Activated T-helper 2 cell treated with anti-CD3 and anti-CD28 coated beads, Interferon-gamma antibody, Interleukin-2, Interleukin-4, amounts not matched to agents 10 μg/mL and 5 μg/mL and 100 μg/mL, durations not matched to agents 14 hours and 24 hours and 36 hours (primary cell): ENCODE results near the gene AMFR. TPM values are rescaled to one million over a fixed set of nuclear protein-coding genes. Genes with fewer than 3 reads are reported as not detected.
A peak's percentile ranks its signal among the peaks of the same experiment; 100 is the strongest.

Experiments
- DNase-seq: peaks from one replicate; pipeline ENCODE4 v3.0.0; 2021; ENCODE audit warnings: low spot score
- H3K27ac Mint-ChIP-seq: one replicate; pipeline ENCODE4 v1.8.0; 2021; ENCODE audit warnings: mixed read lengths
- H3K27me3 Mint-ChIP-seq: one replicate; pipeline ENCODE4 v1.8.0; 2021; ENCODE audit warnings: low read depth, mixed read lengths
- H3K36me3 Mint-ChIP-seq: one replicate; pipeline ENCODE4 v1.8.0; 2021; ENCODE audit warnings: low read depth, mixed read lengths
- H3K4me1 Mint-ChIP-seq: one replicate; pipeline ENCODE4 v1.8.0; 2021; ENCODE audit warnings: low read depth, mixed read lengths
- H3K4me3 Mint-ChIP-seq: one replicate; pipeline ENCODE4 v1.8.0; 2021; ENCODE audit warnings: low read depth, mild to moderate bottlenecking, moderate library complexity, mixed read lengths
- H3K9me3 Mint-ChIP-seq: one replicate; pipeline ENCODE4 v1.8.0; 2021; ENCODE audit warnings: mixed read lengths
- intact Hi-C: fragments of 100-400 bp; cut with micrococcal nuclease; formaldehyde crosslinking; loops from one replicate; pipeline ENCODE4 v1.15.1; 2023
- total RNA-seq: library from RNA; stranded (reverse); gene quantifications from 2 replicates; pipeline ENCODE4 v1.2.3, GENCODE V29; 2022

Gene AMFR
- total RNA-seq, 1 donor from 2014 or later: 58.8 TPM

DNA sequence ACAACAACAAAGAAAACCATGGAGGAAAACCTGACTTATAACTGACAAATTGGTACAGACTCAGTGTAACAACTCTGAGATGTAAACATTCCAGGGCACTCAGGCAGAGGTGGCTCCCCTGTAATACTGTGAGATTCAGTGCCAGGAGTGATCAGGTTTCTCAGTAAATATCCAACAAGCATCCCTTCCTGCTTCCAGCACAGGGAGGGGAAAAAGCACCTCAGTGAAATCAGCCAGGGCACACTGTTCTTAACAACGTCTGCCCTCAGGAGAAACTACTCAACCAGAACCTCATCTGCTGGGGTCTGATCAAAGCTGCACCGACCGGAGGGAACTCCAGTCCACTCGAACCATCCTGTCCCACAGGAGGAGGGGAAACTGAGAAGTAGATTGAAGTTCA is 52.3 kb downstream of the AMFR start:
- no peak overlapping the region for H3K27ac Mint-ChIP-seq
- intact Hi-C loops: no loop called here
- no peak overlapping the region for H3K4me3 Mint-ChIP-seq
- H3K4me1 Mint-ChIP-seq: peaks cover 21% of the 10 kb centered on the region
- H3K27me3 Mint-ChIP-seq: no peaks in the 10 kb centered on the region
- no peak for DNase-seq
- H3K36me3 Mint-ChIP-seq: peaks cover 49% of the 10 kb centered on the region
- no peaks in the 10 kb centered on the region for H3K9me3 Mint-ChIP-seq

DNA sequence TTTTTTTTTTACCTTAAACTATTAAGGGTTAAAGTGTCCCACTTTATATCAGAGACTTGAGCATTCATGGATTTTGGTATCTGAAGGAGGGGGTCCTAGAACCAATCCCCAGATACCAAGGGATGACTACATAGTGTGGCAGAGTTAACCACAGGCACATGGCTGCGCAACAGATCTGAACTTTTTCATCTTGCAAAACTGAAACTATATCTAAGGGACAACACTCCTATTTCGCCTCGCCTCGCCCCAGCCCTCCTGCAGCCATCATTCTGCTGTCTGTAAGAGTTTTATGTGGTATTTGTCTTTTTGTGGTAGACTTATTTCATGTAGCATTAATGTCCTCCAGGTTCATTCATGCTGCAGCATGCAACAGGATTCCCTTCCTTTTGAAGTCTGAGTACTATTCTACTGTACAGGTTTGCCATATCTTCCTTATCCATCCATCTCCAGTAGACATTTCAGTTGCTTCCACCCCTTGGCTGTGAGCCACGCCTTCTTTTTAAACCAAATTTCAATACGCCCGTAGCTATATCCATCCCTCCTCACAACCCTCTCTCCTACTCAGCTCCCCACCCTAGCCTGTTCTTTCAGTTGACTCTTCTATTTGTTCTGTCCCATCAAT is 53.2 kb downstream of the AMFR start:
- Mint-ChIP-seq H3K4me1 (peaks cover 21% of the 10 kb centered on the region), H3K27ac (peak overlapping the region; percentile 26), H3K27me3 (no peaks in the 10 kb centered on the region), H3K36me3 (peaks cover 46% of the 10 kb centered on the region), H3K9me3 (no peaks in the 10 kb centered on the region), H3K4me3 (peak overlapping the region; percentile 9)
- intact Hi-C loops: no loop called here
- DNase-seq: peak; percentile 23

- no peaks in the 10 kb centered on the region for H3K9me3 Mint-ChIP-seq
- peaks cover 21% of the 10 kb centered on the region for H3K4me1 Mint-ChIP-seq
These were observed 53.7 kb downstream of the AMFR start for GRCh38 chr16:56371660-56371937.

GRCh38 chr16:56370875-56371659 is 54.3 kb downstream of the AMFR start:
- no peak for DNase-seq
- Mint-ChIP-seq H3K36me3 (peaks cover 47% of the 10 kb centered on the region), H3K27ac (no peak overlapping the region), H3K27me3 (no peaks in the 10 kb centered on the region), H3K4me3 (no peak overlapping the region), H3K4me1 (peaks cover 20% of the 10 kb centered on the region), H3K9me3 (no peaks in the 10 kb centered on the region)
- intact Hi-C loops: no loop called here

More at GRCh38 chr16:56371660-56371937, 53.7 kb downstream of the AMFR start:
- no peak overlapping the region for H3K4me3 Mint-ChIP-seq
- H3K27me3 Mint-ChIP-seq: no peaks in the 10 kb centered on the region
- H3K36me3 Mint-ChIP-seq: peaks cover 47% of the 10 kb centered on the region
- no peak for DNase-seq
- H3K27ac Mint-ChIP-seq: no peak overlapping the region
- intact Hi-C loops: no loop called here

DNA sequence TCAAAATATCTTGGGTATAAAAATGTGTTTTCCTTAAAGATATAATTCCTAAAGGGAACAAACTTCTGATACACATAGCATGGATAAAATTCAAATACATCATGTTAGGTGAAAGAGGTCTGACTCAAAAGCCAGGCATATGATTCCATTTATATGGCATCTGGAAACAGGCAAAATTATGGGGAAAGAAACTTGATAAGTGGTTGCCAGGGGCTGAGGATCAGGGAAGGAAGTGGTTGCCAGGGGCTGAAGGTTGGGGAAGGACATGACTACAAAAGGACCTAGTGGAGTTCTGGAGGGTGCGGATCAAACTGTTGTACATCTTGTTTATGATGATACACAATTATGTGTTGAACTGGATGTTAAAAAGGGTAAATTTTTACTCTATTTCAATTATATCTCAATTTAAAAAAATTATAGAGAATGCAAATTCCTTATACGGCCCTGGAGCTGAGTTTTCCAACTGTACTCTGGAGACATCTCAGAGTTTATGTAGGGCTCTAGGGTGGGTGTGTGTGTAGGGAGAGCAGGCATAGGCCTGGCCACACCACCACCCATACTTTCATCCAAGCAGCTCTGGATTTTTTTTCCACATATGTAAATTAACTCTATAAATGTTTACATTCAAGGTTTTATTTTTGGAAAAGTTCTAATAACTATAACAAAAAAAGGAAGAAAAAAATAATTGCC is 55.0 kb downstream of the AMFR start:
- no peaks in the 10 kb centered on the region for H3K27me3 Mint-ChIP-seq
- H3K36me3 Mint-ChIP-seq: peaks cover 44% of the 10 kb centered on the region

GRCh38 chr16:56369202-56369601 is 56.1 kb downstream of the AMFR start:
- Mint-ChIP-seq H3K27me3 (no peaks in the 10 kb centered on the region), H3K9me3 (no peaks in the 10 kb centered on the region), H3K36me3 (peaks cover 42% of the 10 kb centered on the region), H3K27ac (no peak overlapping the region), H3K4me1 (peaks cover 18% of the 10 kb centered on the region), H3K4me3 (no peak overlapping the region)
- DNase-seq: no peak
- intact Hi-C loops: no loop called here

More for the DNA sequence above, 55.0 kb downstream of the AMFR start:
- intact Hi-C loops: no loop called here
- peaks cover 18% of the 10 kb centered on the region for H3K4me1 Mint-ChIP-seq
- no peak for DNase-seq
- no peak overlapping the region for H3K4me3 Mint-ChIP-seq
- H3K9me3 Mint-ChIP-seq: no peaks in the 10 kb centered on the region
- H3K27ac Mint-ChIP-seq: no peak overlapping the region

DNA sequence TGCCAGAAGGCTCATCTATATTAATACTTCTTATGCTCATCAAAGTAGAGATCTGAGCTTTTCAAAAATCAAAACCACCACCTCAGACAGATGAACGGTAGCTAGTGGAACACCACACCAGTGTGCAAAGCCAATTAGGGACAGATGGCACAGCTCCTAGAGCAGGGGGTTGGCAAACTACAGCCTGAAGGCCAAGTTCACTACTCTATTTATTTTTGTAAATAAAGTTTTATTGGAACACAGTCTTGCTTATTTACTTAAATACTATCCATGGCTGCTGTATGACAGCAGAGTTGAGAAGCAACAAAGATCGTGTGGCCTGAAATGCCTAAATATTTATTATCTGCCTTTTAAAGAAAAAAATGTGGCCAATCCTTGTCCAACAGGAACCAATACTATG is 56.8 kb downstream of the AMFR start:
- Mint-ChIP-seq H3K27ac (no peak overlapping the region), H3K36me3 (peaks cover 43% of the 10 kb centered on the region), H3K27me3 (no peaks in the 10 kb centered on the region), H3K9me3 (no peaks in the 10 kb centered on the region), H3K4me3 (no peak overlapping the region), H3K4me1 (peaks cover 18% of the 10 kb centered on the region)
- intact Hi-C loops: no loop called here
- DNase-seq: no peak

DNA sequence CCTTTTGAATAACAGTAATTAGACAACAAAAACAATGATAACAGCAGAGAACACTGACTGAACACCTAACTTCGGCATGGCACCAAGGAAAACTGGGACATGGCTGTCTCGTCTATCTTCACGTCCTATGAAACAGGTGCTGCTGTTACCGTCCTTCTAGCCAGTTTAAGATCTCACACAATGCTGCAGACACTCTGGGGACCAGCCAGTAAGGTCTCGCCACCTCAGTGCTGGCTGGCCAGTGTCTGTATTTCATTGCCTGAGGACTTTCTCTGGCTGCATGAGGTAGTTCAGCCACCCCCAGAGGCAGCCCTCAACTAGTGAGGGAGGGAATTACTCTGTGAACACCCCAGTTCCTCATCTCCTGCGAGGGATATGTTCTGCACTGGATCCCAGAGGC is 57.6 kb downstream of the AMFR start:
- no peak overlapping the region for H3K4me3 Mint-ChIP-seq
- H3K27me3 Mint-ChIP-seq: no peaks in the 10 kb centered on the region
- intact Hi-C loops: no loop called here
- peaks cover 45% of the 10 kb centered on the region for H3K36me3 Mint-ChIP-seq
- H3K4me1 Mint-ChIP-seq: peaks cover 15% of the 10 kb centered on the region
- no peaks in the 10 kb centered on the region for H3K9me3 Mint-ChIP-seq
- DNase-seq: no peak
- H3K27ac Mint-ChIP-seq: no peak overlapping the region

GRCh38 chr16:56366945-56367344 is 58.4 kb downstream of the AMFR start:
- H3K27ac Mint-ChIP-seq: no peak overlapping the region
- intact Hi-C loops: no loop called here
- H3K4me1 Mint-ChIP-seq: peaks cover 7% of the 10 kb centered on the region
- no peaks in the 10 kb centered on the region for H3K9me3 Mint-ChIP-seq
- no peak for DNase-seq
- peaks cover 48% of the 10 kb centered on the region for H3K36me3 Mint-ChIP-seq
- no peaks in the 10 kb centered on the region for H3K27me3 Mint-ChIP-seq
- H3K4me3 Mint-ChIP-seq: no peak overlapping the region

DNA sequence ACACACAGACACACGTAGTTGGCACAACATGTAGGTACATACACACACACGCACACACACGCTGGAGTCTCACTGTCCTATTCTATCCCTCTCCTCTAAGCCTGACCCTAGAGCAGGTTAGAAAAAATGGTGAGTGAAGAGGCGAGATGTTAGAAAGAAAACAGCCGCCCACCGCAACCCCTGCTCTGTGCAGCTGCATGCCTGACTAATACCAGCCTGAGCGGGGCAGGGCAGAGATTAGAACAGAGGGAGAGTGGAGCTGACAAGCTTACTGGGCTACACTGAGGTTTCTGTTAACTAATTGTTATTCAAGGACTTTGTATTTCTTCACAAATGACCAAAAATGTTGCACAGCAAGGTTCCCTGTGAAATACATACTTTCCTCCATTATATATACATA is 59.8 kb downstream of the AMFR start:
- Mint-ChIP-seq H3K27me3 (no peaks in the 10 kb centered on the region), H3K27ac (no peak overlapping the region), H3K36me3 (peaks cover 50% of the 10 kb centered on the region), H3K4me3 (no peak overlapping the region), H3K9me3 (no peaks in the 10 kb centered on the region), H3K4me1 (no peaks in the 10 kb centered on the region)
- DNase-seq: no peak
- intact Hi-C loops: no loop called here

GRCh38 chr16:56364865-56365264 is 60.5 kb downstream of the AMFR start:
- DNase-seq: no peak
- H3K27ac Mint-ChIP-seq: no peak overlapping the region
- peaks cover 53% of the 10 kb centered on the region for H3K36me3 Mint-ChIP-seq
- intact Hi-C loops: no loop called here
- peaks cover 3% of the 10 kb centered on the region for H3K4me1 Mint-ChIP-seq
- no peaks in the 10 kb centered on the region for H3K27me3 Mint-ChIP-seq
- no peak overlapping the region for H3K4me3 Mint-ChIP-seq
- no peaks in the 10 kb centered on the region for H3K9me3 Mint-ChIP-seq

- Mint-ChIP-seq H3K27ac (no peak overlapping the region), H3K4me3 (no peak overlapping the region), H3K27me3 (no peaks in the 10 kb centered on the region), H3K9me3 (no peaks in the 10 kb centered on the region), H3K36me3 (peaks cover 56% of the 10 kb centered on the region), H3K4me1 (peaks cover 5% of the 10 kb centered on the region)
- no peak for DNase-seq
- intact Hi-C loops: no loop called here
These were observed 61.4 kb downstream of the AMFR start for GRCh38 chr16:56363781-56364565.
